ENCODE measurements around the gene GPS1. TPM values are rescaled to one million over a fixed set of nuclear protein-coding genes. Genes with fewer than 3 reads are reported as not detected.
A peak's percentile ranks its signal among the peaks of the same experiment; 100 is the strongest.

GPS1 gene
- total RNA-seq, 1 experiment from 2014 or later = 181 TPM

DNA sequence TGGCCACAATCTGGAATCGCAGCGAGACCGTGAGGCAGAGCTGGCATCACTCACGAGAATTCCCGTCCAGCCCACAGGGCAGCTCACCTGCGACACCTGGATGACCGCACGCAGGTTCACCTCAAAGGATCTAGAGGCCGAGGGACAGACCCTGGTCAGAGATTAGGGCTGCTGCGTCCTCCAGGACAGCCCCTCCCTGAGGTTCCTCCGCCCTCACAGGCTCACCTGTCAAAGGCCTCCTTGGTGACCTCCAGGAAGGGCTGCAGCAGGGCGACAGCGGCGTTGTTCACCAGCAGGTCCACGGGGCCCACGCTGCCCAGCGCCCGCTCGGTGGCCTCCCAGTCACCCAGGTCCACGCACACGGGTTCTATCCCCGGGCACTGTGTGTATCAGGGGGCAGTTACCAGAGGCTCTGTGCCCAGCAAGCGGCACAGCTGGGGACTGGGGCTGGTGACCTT is 15.0 kb upstream of the GPS1 start:
- TF ChIP-seq, protein P1, sequence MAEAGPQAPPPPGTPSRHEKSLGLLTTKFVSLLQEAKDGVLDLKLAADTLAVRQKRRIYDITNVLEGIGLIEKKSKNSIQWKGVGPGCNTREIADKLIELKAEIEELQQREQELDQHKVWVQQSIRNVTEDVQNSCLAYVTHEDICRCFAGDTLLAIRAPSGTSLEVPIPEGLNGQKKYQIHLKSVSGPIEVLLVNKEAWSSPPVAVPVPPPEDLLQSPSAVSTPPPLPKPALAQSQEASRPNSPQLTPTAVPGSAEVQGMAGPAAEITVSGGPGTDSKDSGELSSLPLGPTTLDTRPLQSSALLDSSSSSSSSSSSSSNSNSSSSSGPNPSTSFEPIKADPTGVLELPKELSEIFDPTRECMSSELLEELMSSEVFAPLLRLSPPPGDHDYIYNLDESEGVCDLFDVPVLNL (CRISPR knock-in tag; IDR thresholded peaks at IDR 0.05; ENCODE audit: borderline replicate concordance, low read depth) = no peak
- TF ChIP-seq NR1H2 (CRISPR knock-in tag; IDR thresholded peaks at IDR 0.05) (no peak), MYBL2 (CRISPR knock-in tag; IDR thresholded peaks at IDR 0.05) (no peak), GTF2I (CRISPR knock-in tag; conservative IDR thresholded peaks at IDR 0.05) (no peak), USF1 (CRISPR knock-in tag; IDR thresholded peaks at IDR 0.05) (no peak), TP53 (CRISPR knock-in tag; IDR thresholded peaks at IDR 0.05) (no peak)
- Mint-ChIP-seq H3K36me3 (0 out of 2 replicates have a peak, but pooled peaks cover 6% of the 10 kb centered on the region), H3K4me1 (peaks cover 31% of the 10 kb centered on the region), H3K27ac (no peak overlapping the region), H3K9me3 (no peaks in the 10 kb centered on the region), H3K27me3 (ENCODE audit: low read depth) (peaks cover 10% of the 10 kb centered on the region), H3K4me3 (peak overlapping the region; percentile 75)
- CTCF ChIA-PET = interaction anchor here (1.0 to 1.5 kb wide), 2 partner anchors 45 to 117 kb away, joined by 3 read pairs; no protein-coding TSS in a partner anchor
- POLR2A ChIA-PET = interaction anchor here (1.4 kb wide), 1 partner anchor 15 kb away, joined by 6 read pairs; the partner anchor contains the start of genes GPS1 and RFNG
- DNase-seq (ENCODE audit: low spot score) (no peak), ATAC-seq (no peak)

DNA sequence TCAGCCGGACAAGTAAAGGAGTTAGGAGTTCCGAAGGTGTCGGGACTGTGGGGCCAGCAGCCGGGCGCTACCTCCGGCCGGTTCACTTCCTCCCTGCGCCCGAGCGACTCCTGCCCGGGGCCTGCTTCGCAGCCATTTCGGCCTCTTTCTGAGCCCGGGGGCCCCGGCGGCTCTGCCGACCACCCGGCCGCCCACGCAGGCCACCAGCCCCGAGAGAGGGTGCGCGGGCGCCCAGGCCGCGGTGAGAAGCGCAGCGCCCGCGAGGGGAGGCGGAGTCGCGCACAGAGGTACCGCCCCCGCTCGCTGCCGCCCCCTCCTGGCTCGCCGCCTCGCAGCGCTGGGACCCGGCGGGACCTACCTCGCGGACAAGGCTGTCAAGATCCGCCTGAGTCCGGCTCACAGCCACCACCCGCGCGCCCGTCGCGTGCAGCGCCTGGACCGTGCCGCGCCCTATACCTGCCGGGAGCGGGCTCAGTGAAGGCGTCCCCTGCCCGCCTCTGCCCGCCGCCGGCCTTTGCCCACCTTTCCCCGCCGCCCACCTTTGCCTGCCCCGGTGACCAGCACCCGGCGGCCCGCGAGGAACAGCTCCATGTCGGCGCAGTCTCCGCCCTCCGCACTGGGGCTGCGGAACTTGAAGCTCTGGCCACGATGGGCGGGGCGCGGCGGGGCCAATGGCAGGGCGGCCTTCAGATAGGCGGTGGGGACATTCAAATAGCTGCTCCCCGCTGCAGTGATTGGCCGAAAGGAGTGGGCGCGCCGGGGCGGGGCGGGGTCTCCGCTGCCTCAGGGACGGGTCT is 14.4 kb upstream of the GPS1 start, which contains the start of gene DCXR:
Gene DCXR, minus strand, starts transcription at position 606 of the 797 bp plus-strand sequence. Its CDS starts 15 bp downstream, at position 591.
- peak within 1 kb of the TSS; percentile 95 for H3K27ac Mint-ChIP-seq
- H3K9me3 Mint-ChIP-seq = no peaks in the 10 kb centered on the region
- H3K36me3 Mint-ChIP-seq = 0 out of 2 replicates have a peak, but pooled peaks cover 6% of the 10 kb centered on the region
- ATAC-seq (peak; percentile 90), DNase-seq (ENCODE audit: low spot score) (peak; percentile 99)
- POLR2A ChIA-PET = interaction anchor here (0.5 to 1.4 kb wide), 13 partner anchors 11 to 450 kb away, joined by 3 to 11 read pairs (median 5); partner anchors contain the start of genes ARL16, ASPSCR1, CENPX and FASN
- H3K4me3 Mint-ChIP-seq = peak within 1 kb of the TSS; percentile 75
- H3K4me1 Mint-ChIP-seq = peaks cover 33% of the 10 kb centered on the region
- peaks cover 10% of the 10 kb centered on the region for H3K27me3 Mint-ChIP-seq (ENCODE audit: low read depth)
- CTCF ChIA-PET = interaction anchor here (0.6 to 2.0 kb wide), 50 partner anchors 8 to 436 kb away, joined by 3 to 31 read pairs (median 4); partner anchors contain the start of genes ASPSCR1, CENPX, FASN and GPS1
- TF ChIP-seq FOXP1 (CRISPR knock-in tag; IDR thresholded peaks at IDR 0.05; ENCODE audit: borderline replicate concordance) = no peak
- no peak; the same call in 1 of the 2 replicates for TF ChIP-seq MAX (CRISPR knock-in tag; IDR thresholded peaks at IDR 0.05)
- TF ChIP-seq, protein P1 (CRISPR knock-in tag; IDR thresholded peaks at IDR 0.05; ENCODE audit: borderline replicate concordance, low read depth) = no peak
- TF ChIP-seq ESRRA (CRISPR knock-in tag; IDR thresholded peaks at IDR 0.05; ENCODE audit: borderline replicate concordance) = no peak
- TF ChIP-seq RORB (CRISPR knock-in tag; IDR thresholded peaks at IDR 0.05) = no peak
- no peak for TF ChIP-seq FOXJ3 (CRISPR knock-in tag; IDR thresholded peaks at IDR 0.05; ENCODE audit: borderline replicate concordance)
- TF ChIP-seq, protein P2, sequence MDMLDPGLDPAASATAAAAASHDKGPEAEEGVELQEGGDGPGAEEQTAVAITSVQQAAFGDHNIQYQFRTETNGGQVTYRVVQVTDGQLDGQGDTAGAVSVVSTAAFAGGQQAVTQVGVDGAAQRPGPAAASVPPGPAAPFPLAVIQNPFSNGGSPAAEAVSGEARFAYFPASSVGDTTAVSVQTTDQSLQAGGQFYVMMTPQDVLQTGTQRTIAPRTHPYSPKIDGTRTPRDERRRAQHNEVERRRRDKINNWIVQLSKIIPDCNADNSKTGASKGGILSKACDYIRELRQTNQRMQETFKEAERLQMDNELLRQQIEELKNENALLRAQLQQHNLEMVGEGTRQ (CRISPR knock-in tag; IDR thresholded peaks at IDR 0.05) = peak; percentile 12; the same call in 1 of the 2 replicates
- TF ChIP-seq ZNF232 (CRISPR knock-in tag; IDR thresholded peaks at IDR 0.05) = no peak
- peak; percentile 43; the same call in 1 of the 2 replicates for TF ChIP-seq IRF1 (CRISPR knock-in tag; IDR thresholded peaks at IDR 0.05)
- no peak for TF ChIP-seq ZNF671 (CRISPR knock-in tag; IDR thresholded peaks at IDR 0.05)
- no peak for TF ChIP-seq JAZF1 (CRISPR knock-in tag; IDR thresholded peaks at IDR 0.05)
- no peak for TF ChIP-seq ZNF317 (CRISPR knock-in tag; IDR thresholded peaks at IDR 0.05; ENCODE audit: borderline replicate concordance, low read depth)
- TF ChIP-seq CBFB (CRISPR knock-in tag; IDR thresholded peaks at IDR 0.05; ENCODE audit: low read depth) = no peak
- TF ChIP-seq ATF1 (CRISPR knock-in tag; IDR thresholded peaks at IDR 0.05) = no peak
- no peak for TF ChIP-seq NR3C1 (CRISPR knock-in tag; conservative IDR thresholded peaks at IDR 0.05; ENCODE audit: low read depth)
- TF ChIP-seq IRF2 (CRISPR knock-in tag; IDR thresholded peaks at IDR 0.05; ENCODE audit: borderline replicate concordance, low read depth) = no peak
- TF ChIP-seq, protein P3, sequence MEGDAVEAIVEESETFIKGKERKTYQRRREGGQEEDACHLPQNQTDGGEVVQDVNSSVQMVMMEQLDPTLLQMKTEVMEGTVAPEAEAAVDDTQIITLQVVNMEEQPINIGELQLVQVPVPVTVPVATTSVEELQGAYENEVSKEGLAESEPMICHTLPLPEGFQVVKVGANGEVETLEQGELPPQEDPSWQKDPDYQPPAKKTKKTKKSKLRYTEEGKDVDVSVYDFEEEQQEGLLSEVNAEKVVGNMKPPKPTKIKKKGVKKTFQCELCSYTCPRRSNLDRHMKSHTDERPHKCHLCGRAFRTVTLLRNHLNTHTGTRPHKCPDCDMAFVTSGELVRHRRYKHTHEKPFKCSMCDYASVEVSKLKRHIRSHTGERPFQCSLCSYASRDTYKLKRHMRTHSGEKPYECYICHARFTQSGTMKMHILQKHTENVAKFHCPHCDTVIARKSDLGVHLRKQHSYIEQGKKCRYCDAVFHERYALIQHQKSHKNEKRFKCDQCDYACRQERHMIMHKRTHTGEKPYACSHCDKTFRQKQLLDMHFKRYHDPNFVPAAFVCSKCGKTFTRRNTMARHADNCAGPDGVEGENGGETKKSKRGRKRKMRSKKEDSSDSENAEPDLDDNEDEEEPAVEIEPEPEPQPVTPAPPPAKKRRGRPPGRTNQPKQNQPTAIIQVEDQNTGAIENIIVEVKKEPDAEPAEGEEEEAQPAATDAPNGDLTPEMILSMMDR (IDR thresholded peaks at IDR 0.05) = peak; percentile 73
- TF ChIP-seq PRRX2 (CRISPR knock-in tag; IDR thresholded peaks at IDR 0.05) = no peak
- TF ChIP-seq ZNF423 (CRISPR knock-in tag; IDR thresholded peaks at IDR 0.05) = no peak
- TF ChIP-seq MYBL2 (CRISPR knock-in tag; IDR thresholded peaks at IDR 0.05) = 0 out of 2 replicates have a peak, but pooled peaks have one; percentile 59
- TF ChIP-seq, protein P4, sequence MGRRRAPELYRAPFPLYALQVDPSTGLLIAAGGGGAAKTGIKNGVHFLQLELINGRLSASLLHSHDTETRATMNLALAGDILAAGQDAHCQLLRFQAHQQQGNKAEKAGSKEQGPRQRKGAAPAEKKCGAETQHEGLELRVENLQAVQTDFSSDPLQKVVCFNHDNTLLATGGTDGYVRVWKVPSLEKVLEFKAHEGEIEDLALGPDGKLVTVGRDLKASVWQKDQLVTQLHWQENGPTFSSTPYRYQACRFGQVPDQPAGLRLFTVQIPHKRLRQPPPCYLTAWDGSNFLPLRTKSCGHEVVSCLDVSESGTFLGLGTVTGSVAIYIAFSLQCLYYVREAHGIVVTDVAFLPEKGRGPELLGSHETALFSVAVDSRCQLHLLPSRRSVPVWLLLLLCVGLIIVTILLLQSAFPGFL (CRISPR knock-in tag; IDR thresholded peaks at IDR 0.05; ENCODE audit: borderline replicate concordance) = no peak; the same call in 1 of the 2 replicates
